Measurements from ENCODE around the gene CLCN4. TPM values are rescaled to one million over a fixed set of nuclear protein-coding genes. Genes with fewer than 3 reads are reported as not detected.

Gene CLCN4
- total RNA-seq, 1 experiment from 2014 or later, result 10.0 TPM

GRCh38 chrX:10159145-10159468 is 2.3 kb downstream of the CLCN4 start:
- H3K27me3 Mint-ChIP-seq (ENCODE audit: insufficient read depth, unreplicated experiment), result no peaks in the 10 kb centered on the region
- H3K4me3 Mint-ChIP-seq (ENCODE audit: unreplicated experiment), result no peak overlapping the region
- TF ChIP-seq CTCF (IDR thresholded peaks at IDR 0.05; ENCODE audit: insufficient read depth in 1 of 2, low read depth in 1 of 2, low read length in 1 of 2, severe bottlenecking in 1 of 2, unreplicated experiment in 1 of 2), result no peak
- H3K36me3 Mint-ChIP-seq (ENCODE audit: insufficient read depth, unreplicated experiment), result peaks cover 5% of the 10 kb centered on the region
- H3K36me3 ChIP-seq (ENCODE audit: control insufficient read depth, insufficient read depth, low read length), result no peaks in the 10 kb centered on the region
- H3K9me3 ChIP-seq, result no peaks in the 10 kb centered on the region
- no peak overlapping the region for H3K4me3 ChIP-seq (ENCODE audit: low read depth, low read length)
- intact Hi-C loops (cut with micrococcal nuclease; ENCODE audit: unreplicated experiment), result no loop called here
- ChIA-PET CTCF (no interaction called here), POLR2A (no interaction called here)
- H3K27ac Mint-ChIP-seq (ENCODE audit: unreplicated experiment), result no peak overlapping the region
- H3K27me3 ChIP-seq (replicated peaks; ENCODE audit: control insufficient read depth, insufficient read depth, low read length), result no peaks in the 10 kb centered on the region
- no peaks in the 10 kb centered on the region for H3K9me3 Mint-ChIP-seq (ENCODE audit: unreplicated experiment)
- BruUV-seq (replicated peaks), result TSS peak; percentile 2
- H3K4me1 Mint-ChIP-seq (ENCODE audit: low read depth, unreplicated experiment), result peaks cover 12% of the 10 kb centered on the region
- no peak for DNase-seq
- H3K4me1 ChIP-seq, result peaks cover 8% of the 10 kb centered on the region; the same call in 1 of the 2 replicates

- Histone ChIP-seq H3K9me3 (no peaks in the 10 kb centered on the region), H3K4me3 (ENCODE audit: low read depth, low read length) (no peak overlapping the region), H3K27me3 (replicated peaks; ENCODE audit: control insufficient read depth, insufficient read depth, low read length) (no peaks in the 10 kb centered on the region), H3K36me3 (ENCODE audit: control insufficient read depth, insufficient read depth, low read length) (no peaks in the 10 kb centered on the region), H3K4me1 (peaks cover 8% of the 10 kb centered on the region; the same call in 1 of the 2 replicates)
- POLR2A ChIA-PET, result no interaction called here
- BruUV-seq (replicated peaks), result no TSS peak
- Mint-ChIP-seq H3K4me3 (ENCODE audit: unreplicated experiment) (no peak overlapping the region), H3K36me3 (ENCODE audit: insufficient read depth, unreplicated experiment) (peaks cover 5% of the 10 kb centered on the region), H3K9me3 (ENCODE audit: unreplicated experiment) (no peaks in the 10 kb centered on the region), H3K27me3 (ENCODE audit: insufficient read depth, unreplicated experiment) (no peaks in the 10 kb centered on the region), H3K4me1 (ENCODE audit: low read depth, unreplicated experiment) (peaks cover 7% of the 10 kb centered on the region), H3K27ac (ENCODE audit: unreplicated experiment) (no peak overlapping the region)
- CTCF ChIA-PET, result no interaction called here
- intact Hi-C loops (cut with micrococcal nuclease; ENCODE audit: unreplicated experiment), result no loop called here
- no peak for TF ChIP-seq CTCF (IDR thresholded peaks at IDR 0.05; ENCODE audit: insufficient read depth in 1 of 2, low read depth in 1 of 2, low read length in 1 of 2, severe bottlenecking in 1 of 2, unreplicated experiment in 1 of 2)
- DNase-seq, result no peak
Measured at GRCh38 chrX:10160211-10160610, 3.4 kb downstream of the CLCN4 start.

- intact Hi-C loops (cut with micrococcal nuclease; ENCODE audit: unreplicated experiment), result no loop called here
- BruUV-seq (replicated peaks), result no TSS peak
- DNase-seq, result no peak
- no peaks in the 10 kb centered on the region for H3K36me3 ChIP-seq (ENCODE audit: control insufficient read depth, insufficient read depth, low read length)
- Mint-ChIP-seq H3K27me3 (ENCODE audit: insufficient read depth, unreplicated experiment) (no peaks in the 10 kb centered on the region), H3K4me3 (ENCODE audit: unreplicated experiment) (no peak overlapping the region), H3K9me3 (ENCODE audit: unreplicated experiment) (no peaks in the 10 kb centered on the region), H3K27ac (ENCODE audit: unreplicated experiment) (no peak overlapping the region), H3K4me1 (ENCODE audit: low read depth, unreplicated experiment) (peaks cover 5% of the 10 kb centered on the region), H3K36me3 (ENCODE audit: insufficient read depth, unreplicated experiment) (peaks cover 5% of the 10 kb centered on the region)
- H3K27me3 ChIP-seq (replicated peaks; ENCODE audit: control insufficient read depth, insufficient read depth, low read length), result no peaks in the 10 kb centered on the region
- H3K9me3 ChIP-seq, result no peaks in the 10 kb centered on the region
- no peak overlapping the region for H3K4me3 ChIP-seq (ENCODE audit: low read depth, low read length)
- POLR2A ChIA-PET, result no interaction called here
- TF ChIP-seq CTCF (IDR thresholded peaks at IDR 0.05; ENCODE audit: insufficient read depth in 1 of 2, low read depth in 1 of 2, low read length in 1 of 2, severe bottlenecking in 1 of 2, unreplicated experiment in 1 of 2), result no peak
- CTCF ChIA-PET, result no interaction called here
- H3K4me1 ChIP-seq, result 0 out of 2 replicates have a peak, but pooled peaks cover 4% of the 10 kb centered on the region
Measured at GRCh38 chrX:10163031-10163430, 6.3 kb downstream of the CLCN4 start.

All from Caco-2 (cell line).